SH-SY5Y (cell line): ENCODE results near the gene TEKT3.

Experiments used
- GATA2 ChIP-seq: IDR thresholded peaks from 2 replicates; pipeline ENCODE4 v1.6.1; 2011; ENCODE audit warnings: mild to moderate bottlenecking, low read depth, low read length
- GATA3 ChIP-seq: IDR thresholded peaks from 2 replicates; pipeline ENCODE4 v1.6.1; 2011; ENCODE audit warnings: low read depth, mild to moderate bottlenecking, low read length, moderate library complexity

DNA sequence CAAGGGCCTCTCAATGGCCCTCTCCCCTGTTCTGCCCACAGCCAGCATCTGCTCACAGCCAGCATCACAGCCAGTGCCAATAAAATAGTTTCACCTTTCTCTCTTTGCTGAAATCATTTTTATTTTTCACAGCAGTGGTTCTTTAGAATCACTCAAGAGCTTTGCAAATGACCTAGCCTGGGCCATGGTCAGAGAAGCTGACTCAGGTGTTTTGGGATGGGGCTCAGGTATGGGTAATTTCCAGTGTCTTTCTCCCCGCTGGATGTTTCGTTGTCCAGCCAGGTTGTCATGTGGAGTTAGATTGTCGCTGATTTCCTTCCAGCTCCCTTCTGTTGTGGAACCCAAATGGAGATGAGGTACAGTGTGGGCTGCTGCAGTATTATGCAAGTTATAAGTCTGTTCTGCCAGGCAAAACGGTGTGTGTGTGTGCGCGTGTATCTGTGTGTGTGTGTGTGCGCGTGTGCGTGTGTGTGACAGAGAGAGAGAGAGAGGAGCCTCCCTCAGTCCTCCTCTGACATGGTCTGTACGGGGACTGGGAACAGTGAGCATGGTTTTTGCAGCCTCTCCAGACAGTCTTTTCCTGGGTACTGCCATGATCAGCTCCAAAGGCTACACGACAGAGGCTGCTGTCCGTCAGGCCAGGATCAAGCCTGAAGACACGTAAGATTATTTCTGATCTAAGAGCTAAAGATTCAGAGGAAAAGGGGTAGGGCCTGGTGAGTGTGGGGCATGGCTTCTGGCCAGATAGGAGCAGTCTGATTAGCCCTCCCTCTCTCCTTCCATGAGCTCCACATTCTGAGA, 74.9 kb downstream of the TEKT3 start:
- TF ChIP-seq GATA2, result no peak
- no peak for TF ChIP-seq GATA3
